Urinary bladder (tissue), 4 donors: Measurements from ENCODE around the gene FAM163B. TPM values are rescaled to one million over a fixed set of nuclear protein-coding genes. Genes with fewer than 3 reads are reported as not detected.

Source experiments
- DNase-seq: peaks from one replicate; pipeline ENCODE4 v3.0.0-alpha.2; 2015; ENCODE audit errors: extremely low spot score
- H3K27ac ChIP-seq: one replicate; pipeline ENCODE4 v1.5.1; 2013; ENCODE audit warnings: low read depth, mild to moderate bottlenecking, moderate library complexity
- H3K36me3 ChIP-seq: one replicate; pipeline ENCODE4 v1.6.1; 2013; ENCODE audit warnings: mild to moderate bottlenecking, moderate library complexity; ENCODE audit not compliant: insufficient read depth
- H3K4me1 ChIP-seq: one replicate; pipeline ENCODE4 v1.6.1; 2013; ENCODE audit warnings: mild to moderate bottlenecking, moderate library complexity; ENCODE audit not compliant: insufficient read depth
- H3K4me3 ChIP-seq: one replicate; pipeline ENCODE4 v1.5.1; 2013; ENCODE audit warnings: low read depth, low read length
- WGBS: extraction: QIAGEN DNeasy Blood & Tissue Kit; methylation state at CpG from one replicate; pipeline ENCODE4 v1.1.7; 2013; 5-methylcytosine and 5-hydroxymethylcytosine counted together
- polyA plus RNA-seq: library from polyadenylated mRNA; stranded (reverse); fragments of 200-250 nt; gene quantifications from one replicate; pipeline ENCODE4 v1.2.3, GENCODE V29; 2013
- total RNA-seq: library from RNA; depleted of rRNA; stranded (reverse); fragments of >200 nt; gene quantifications from one replicate; pipeline ENCODE4 v1.2.3, GENCODE V29; 2014
- donor health status: healthy with polysubstance abuse.
- donor health status: healthy.

Gene FAM163B
- total and polyA plus RNA-seq, 2 donors: 0.26 to 0.86 TPM

DNA sequence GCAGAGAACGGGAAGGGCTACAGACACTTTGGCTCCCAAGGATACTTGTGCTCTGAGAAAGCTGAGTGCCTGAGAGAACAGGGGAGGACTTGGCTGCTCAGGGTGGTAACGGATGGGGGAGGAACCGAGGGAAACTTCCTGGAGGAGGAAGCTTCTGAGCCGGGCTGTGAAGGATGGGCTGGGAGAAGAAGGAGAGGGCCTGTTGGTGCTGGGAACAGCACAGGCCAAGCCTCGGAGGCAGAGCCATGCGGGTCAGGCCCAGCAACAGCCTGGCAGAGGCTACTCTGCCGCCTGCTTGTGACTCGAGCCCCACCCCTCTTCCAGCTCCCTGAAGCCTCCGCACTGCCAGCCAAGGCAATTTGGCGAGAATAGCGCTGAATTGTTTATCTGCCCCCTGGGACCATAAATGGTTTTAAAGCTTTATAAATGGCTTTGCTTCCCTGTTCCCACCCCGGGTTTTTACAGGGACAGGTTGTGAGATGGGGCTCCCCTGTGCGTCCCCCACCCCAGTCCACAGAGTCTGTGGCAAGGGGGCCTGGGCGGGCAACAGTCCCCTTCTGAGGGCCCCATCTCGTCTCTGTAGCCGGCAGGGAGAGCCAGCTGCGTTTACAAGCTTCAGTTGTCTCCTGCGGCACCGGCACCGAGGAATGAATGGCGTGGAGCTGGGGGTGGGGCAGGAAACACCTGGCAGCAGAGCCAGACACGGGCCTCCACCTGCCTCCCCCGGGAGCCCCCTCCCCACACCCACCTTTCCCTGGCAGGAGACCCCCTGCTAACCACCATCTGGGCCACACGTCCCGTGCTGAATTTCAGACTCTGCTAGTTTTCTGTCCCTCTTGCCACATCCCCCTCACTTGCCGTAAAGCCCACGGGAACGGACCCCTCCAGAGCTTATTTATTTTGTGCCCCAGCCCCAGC lies 24.4 kb downstream of the FAM163B start:
- DNase-seq: no peak
- WGBS: 9% methylated on average over 28 of the region's 28 CpGs
- H3K27ac ChIP-seq: peak overlapping the region; percentile 50
- H3K4me3 ChIP-seq: no peak overlapping the region
- no peaks in the 10 kb centered on the region for H3K36me3 ChIP-seq
- H3K4me1 ChIP-seq: no peaks in the 10 kb centered on the region

DNA sequence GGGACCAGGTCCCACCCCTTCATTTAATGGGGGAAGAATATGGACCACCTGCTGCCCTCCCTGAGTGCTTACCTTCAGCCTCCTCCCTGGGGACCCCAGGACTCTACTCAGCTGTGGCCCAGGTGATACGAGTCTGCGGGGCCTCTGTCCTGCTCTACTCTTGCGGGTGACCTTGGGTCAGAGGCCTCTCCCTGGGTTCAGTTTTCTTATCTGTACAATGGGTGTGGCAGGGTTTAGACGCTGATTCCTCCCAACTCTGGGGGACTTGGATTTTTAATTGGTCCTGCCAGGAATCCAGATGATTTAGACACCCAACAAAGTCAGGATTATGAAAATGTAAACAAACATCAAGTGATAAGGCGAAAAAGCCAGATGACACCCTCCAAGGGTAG lies 25.0 kb downstream of the FAM163B start:
- no peak overlapping the region for H3K4me3 ChIP-seq
- no peaks in the 10 kb centered on the region for H3K4me1 ChIP-seq
- no peak for DNase-seq
- WGBS: 42% methylated on average over 5 of the region's 5 CpGs
- H3K27ac ChIP-seq: no peak overlapping the region
- H3K36me3 ChIP-seq: no peaks in the 10 kb centered on the region

DNA sequence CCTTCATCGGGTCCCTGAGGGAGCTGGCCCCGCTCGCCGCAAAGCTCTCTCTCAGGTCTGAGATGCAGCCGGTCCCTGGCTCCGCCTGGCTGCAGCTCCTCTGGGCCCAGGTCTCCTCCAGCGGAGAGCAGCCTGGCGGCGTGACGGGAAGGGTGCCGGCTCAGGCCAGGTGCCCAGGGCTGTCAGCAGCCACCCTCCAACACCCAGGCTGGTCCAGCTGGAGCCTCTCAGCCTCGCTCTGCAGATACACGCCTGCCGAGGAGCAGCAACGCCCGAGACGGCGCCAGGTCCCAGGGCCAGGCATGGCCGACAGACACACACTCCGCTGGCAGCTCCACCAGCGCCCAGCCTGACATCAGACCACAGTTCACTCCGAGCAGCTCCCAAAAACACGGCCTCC lies 25.6 kb downstream of the FAM163B start:
- H3K4me1 ChIP-seq: no peaks in the 10 kb centered on the region
- no peak for DNase-seq
- no peaks in the 10 kb centered on the region for H3K36me3 ChIP-seq
- no peak overlapping the region for H3K27ac ChIP-seq
- 57% methylated on average over 23 of the region's 23 CpGs for WGBS
- no peak overlapping the region for H3K4me3 ChIP-seq

DNA sequence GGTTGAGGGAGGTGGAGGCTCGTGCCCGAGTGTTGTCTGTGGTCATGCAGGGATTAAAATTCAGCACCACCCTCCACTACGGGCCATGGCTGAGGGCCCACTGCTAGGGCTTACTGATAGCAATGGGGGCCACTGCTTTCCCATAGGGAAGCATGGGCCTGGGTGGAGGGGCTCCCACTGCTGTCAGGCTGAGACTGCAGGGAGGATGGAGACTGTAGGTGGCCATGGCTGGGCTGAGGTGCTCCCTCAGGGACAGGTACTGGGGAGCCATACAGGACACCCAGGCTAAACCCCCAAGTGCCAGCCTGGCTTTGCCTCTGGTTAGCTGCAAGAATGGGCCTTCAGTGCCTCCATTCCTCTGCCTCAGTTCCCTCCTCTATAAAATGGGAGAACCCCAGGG lies 26.1 kb downstream of the FAM163B start:
- Histone ChIP-seq H3K4me1 (no peaks in the 10 kb centered on the region), H3K36me3 (no peaks in the 10 kb centered on the region), H3K27ac (peak overlapping the region; percentile 81), H3K4me3 (no peak overlapping the region)
- 87% methylated on average over 3 of the region's 3 CpGs for WGBS
- no peak for DNase-seq

DNA sequence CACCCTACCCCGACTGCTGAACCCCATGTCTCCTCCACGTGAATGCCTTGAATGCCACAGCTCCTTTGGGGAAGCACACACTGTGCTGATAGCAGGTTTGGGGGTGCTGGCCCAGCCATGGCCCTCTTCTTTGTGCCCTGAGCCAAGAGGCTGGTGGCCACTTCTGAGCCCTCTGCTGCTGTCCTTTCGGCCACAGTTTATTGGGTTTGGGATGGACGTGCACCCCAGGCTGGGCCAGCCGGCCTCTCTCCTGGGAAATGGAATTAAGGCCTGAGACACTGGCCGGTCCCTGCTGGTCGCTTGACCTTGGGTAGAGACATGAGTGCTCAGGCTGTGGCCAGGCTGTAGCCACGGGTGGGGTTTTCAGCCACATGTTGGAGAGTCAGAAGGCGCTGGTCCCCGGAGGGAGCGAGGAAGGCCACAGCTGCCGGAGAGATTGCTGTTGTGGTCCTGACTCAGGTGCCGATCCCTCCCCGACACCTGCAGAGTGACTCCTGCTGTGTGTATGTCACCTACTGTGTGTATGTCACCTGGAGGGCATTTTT lies 26.6 kb downstream of the FAM163B start:
- no peaks in the 10 kb centered on the region for H3K4me1 ChIP-seq
- peak overlapping the region; percentile 81 for H3K27ac ChIP-seq
- 91% methylated on average over 14 of the region's 14 CpGs for WGBS
- H3K4me3 ChIP-seq: no peak overlapping the region
- DNase-seq: no peak
- no peaks in the 10 kb centered on the region for H3K36me3 ChIP-seq

DNA sequence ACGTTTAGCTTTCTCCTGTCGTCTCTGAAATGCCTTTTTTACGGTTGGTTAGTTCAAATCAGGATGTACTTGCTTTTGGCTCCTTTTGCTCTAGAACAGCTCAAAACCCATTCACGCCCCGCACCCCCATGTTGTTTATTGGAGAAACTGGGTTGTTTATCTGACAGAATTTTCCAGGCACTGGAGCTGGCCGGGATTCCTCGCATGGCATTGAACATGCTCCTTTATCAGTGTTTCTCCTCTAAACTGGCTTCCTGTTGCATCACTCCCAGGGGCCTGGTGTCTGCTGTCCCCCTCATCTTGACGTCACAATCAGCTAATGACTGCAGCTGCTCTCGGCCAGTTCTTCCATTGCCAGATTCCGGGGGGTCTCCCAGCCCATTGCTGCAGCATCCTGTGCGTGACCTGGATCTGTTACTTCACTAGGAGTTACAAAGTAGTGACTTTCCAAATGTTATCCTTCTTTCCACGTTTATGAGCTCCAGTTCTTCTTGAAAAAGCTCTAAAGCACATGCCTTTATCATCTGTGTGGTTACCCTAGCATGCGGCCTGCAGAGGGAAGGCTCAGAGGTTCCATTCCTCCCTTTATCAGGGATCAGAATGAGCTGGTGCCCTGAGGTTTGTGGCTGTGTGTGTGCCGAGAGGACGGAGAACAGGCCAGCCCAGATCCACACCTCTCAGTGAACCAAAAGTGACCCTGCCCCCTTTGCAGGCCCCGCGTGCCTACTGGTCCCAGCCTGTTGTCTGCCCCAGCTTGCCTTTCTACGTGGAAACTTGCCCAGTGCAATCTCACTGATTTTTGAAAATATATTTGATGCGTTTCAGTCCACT lies 27.5 kb downstream of the FAM163B start:
- whole genome bisulfite sequencing: 56% methylated on average over 19 of the region's 19 CpGs
- H3K4me1 ChIP-seq: peaks cover 2% of the 10 kb centered on the region
- no peak for DNase-seq
- H3K36me3 ChIP-seq: no peaks in the 10 kb centered on the region
- peak overlapping the region; percentile 81 for H3K27ac ChIP-seq
- H3K4me3 ChIP-seq: no peak overlapping the region

DNA sequence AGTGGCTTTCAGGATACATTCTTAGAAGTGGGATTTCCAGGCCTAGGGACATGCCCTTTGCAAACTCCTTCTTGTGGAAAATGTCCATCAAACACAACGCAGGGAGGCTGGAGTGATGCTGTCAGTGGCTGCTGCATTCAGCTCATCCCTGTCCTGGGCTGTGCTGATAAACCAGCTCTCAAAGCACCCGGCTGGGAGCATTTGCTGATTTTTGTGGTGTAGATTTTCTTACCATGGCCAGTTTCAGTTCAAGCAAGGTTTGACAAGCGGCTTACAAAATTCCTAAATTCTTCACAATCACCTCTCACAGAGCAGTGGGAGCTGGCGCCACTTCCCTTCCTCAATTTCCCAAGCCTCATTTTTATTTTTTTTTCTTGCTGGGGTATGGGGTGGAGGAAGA lies 28.2 kb downstream of the FAM163B start:
- no peak for DNase-seq
- WGBS: 68% methylated on average over 4 of the region's 4 CpGs
- H3K27ac ChIP-seq: no peak overlapping the region
- no peak overlapping the region for H3K4me3 ChIP-seq
- peaks cover 2% of the 10 kb centered on the region for H3K4me1 ChIP-seq
- H3K36me3 ChIP-seq: no peaks in the 10 kb centered on the region

DNA sequence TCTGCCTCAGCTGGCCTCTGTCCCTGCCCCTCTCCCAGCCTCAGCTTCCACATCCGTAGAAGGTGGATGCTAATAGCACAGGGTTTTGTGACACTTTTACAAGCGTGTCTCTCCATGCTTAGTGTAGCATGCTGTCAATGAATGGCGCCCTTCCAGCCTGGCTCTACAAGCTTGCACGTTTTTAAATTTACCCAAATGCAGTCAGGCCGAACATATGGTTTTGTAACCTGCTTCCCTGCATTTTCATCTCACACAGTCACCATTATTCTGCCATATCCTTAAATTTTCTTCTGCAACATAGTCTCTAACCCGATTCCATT lies 28.8 kb downstream of the FAM163B start:
- 72% methylated on average over 6 of the region's 6 CpGs for WGBS
- no peak for DNase-seq
- Histone ChIP-seq H3K36me3 (no peaks in the 10 kb centered on the region), H3K4me3 (no peak overlapping the region), H3K4me1 (peaks cover 2% of the 10 kb centered on the region), H3K27ac (no peak overlapping the region)

DNA sequence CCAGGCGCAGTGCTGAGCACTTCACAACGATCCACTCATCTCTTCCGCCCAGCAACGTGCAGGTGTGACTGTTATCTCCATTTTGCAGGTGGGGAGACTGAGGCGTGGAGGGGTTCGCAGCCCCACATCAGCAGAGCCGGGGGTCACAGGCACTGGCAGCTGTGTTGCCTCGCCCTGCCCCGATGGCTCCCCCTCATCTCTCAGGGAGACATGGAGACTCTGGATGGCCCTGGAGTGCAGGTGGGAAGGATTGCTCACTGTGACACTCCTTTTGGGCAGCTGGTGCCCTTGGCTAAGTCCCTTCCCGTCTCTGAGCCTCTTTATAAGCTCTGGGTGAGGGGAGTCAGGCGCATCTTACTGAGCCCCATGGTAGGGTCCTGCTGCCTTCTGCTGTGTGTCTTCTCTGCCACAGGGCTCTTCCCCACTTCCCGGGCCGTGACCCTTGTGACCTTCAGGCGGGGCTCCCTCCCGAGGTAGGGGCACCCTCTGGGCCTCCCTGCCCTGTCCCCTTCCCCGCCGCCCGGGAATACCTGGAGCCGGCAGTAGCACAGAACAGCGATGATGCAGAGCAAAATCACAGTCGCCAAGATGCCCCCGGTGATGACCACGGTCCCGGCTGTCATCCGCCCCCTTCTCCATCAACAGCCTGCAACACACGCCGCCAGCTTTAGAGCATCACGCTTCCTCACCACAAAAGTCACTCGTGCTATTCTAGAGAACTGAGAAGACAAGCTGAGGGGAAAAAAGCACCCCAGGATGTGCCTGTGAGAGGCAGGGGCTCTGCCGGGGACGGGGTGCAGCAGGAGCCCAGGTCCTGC lies 29.4 kb downstream of the FAM163B start:
- DNase-seq: no peak
- Histone ChIP-seq H3K4me3 (no peak overlapping the region), H3K36me3 (no peaks in the 10 kb centered on the region), H3K27ac (peak overlapping the region; percentile 40), H3K4me1 (peaks cover 2% of the 10 kb centered on the region)
- WGBS: 71% methylated on average over 31 of the region's 31 CpGs

DNA sequence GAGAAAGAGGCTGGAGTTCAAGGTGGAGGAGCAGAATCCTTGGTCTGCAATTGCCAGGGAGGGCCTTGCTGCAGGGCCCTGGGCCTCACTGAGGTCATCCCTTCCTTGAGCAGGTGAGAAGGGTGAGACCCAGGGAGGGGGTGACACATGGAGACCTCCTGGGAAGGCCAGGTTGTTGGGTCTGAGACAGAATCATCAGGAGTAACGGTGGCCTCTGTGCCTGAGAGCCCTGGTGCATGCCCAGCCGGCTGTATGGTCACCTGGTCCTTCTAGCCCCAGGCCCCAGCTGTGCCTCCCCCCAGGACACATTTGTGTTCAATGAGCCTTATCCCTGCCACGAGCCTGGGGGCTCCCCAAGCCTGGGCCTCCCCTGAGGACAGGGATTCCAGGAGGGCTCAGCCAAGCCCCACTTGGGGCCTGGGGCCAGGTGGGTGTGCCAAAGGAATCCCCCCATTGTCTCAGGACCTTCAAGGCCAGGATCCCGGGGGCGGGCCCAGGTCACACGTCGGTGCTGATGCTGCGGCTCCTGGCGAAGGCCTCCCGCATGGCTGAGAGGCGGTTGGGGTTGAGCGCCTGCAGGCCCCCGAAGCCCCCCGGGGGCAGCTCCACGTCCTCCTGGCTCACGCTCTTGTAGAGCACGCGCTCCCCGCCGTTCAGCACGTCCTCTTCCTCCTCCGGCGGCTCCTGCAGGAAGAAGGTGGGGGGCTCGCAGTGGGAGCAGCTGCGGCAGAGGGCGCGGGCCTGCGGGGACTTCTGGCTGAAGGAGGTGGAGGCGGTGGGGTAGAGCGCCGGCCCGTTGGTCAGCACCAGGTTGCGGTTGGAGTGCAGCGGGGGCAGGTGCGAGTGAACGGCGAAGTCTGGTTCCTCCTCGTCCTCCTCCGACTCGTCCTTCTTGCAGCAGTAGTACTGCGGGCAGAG lies 30.4 kb downstream of the FAM163B start:
- DNase-seq: no peak
- Histone ChIP-seq H3K4me3 (no peak overlapping the region), H3K27ac (no peak overlapping the region), H3K36me3 (no peaks in the 10 kb centered on the region), H3K4me1 (peaks cover 2% of the 10 kb centered on the region)
- 77% methylated on average over 41 of the region's 41 CpGs for whole genome bisulfite sequencing

DNA sequence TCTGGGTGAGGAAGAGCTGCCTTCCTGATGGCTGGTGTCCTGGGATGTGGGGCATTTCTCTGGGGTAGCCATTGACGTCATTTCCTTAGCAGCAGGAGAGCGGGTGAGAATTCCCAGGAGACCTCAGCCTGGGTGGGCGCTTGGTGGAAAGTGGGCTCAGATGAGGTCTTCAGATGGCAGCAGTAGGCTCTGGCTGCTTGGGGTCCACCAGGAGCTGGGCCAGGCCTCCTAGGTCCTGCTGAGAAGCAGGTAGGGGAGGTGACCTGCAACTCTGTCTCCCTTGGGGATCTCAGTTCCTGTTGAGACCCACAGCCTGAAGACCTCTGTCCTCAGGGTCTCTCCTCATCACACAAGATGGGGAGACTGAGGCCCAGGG lies 31.5 kb downstream of the FAM163B start:
- Histone ChIP-seq H3K27ac (no peak overlapping the region), H3K4me1 (peaks cover 2% of the 10 kb centered on the region), H3K36me3 (no peaks in the 10 kb centered on the region), H3K4me3 (no peak overlapping the region)
- DNase-seq: no peak
- WGBS: 78% methylated on average over 3 of the region's 3 CpGs

DNA sequence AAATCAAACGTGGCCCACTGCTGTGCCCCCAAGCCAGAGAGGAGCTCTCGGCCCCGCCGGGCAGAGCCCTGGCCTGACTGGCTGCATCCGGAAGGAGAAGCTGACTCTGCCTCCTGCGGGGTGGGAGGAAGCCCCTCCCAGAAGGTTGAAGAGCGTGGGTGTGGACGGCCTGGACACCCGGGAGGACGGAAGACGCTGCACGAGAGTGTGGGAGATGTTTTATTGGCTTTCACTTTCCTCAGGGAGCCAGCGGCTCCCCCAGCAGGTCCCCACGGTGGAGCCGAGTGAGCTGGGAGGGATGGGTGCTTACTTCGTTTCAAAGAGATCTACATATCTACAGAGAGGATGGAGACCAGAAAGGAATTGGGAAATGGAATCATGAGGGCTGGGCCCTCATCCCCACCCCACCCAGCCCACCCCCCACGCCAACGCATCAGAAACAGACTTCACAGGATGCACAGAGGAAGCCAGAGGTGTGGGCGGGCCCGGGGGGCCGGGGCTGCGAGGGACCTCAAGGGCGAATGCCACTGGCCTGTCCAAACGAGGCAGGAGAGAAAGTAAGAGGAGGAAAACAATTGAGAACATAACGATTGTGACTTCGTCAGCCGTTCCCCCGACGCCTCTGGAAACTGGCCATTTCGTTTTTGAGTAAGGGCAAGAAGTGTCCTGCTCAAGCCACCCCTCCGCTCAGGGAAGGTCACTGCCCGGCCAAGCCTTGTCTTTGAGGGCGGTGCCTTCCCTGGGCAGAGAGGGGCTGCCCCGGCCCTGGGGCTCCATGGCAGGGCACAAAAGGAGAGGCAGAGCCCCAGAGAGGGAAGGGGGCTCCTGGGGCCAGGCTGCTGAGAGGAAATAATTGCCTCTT lies 32.1 kb downstream of the FAM163B start:
- WGBS: 51% methylated on average over 34 of the region's 34 CpGs

More for the DNA sequence above, 32.1 kb downstream of the FAM163B start:
- no peak for DNase-seq
- no peaks in the 10 kb centered on the region for H3K36me3 ChIP-seq
- H3K4me3 ChIP-seq: no peak overlapping the region
- H3K27ac ChIP-seq: no peak overlapping the region
- H3K4me1 ChIP-seq: peaks cover 2% of the 10 kb centered on the region
